Sigmoid colon (tissue), 4 donors: Measurements from ENCODE around the gene CRYBB1.

Experiments
- POLR2AphosphoS5 ChIP-seq, 4 donors: sonication (generic); formaldehyde crosslinking; IDR thresholded peaks; one replicate each; pipeline ENCODE4 v1.6.1; 2017; ENCODE audit warnings: antibody characterized with exemption in 4 of 4
- TF ChIP-seq, protein P1 (sequence below), 4 experiments: fragments of 450-650 bp in 3 of 4; fragments of 200-600 bp in 1 of 4; IDR thresholded peaks; one replicate each; pipeline ENCODE4 v1.5.1; 2016 to 2019; ENCODE audit warnings: antibody characterized with exemption in 4 of 4, mild to moderate bottlenecking in 3 of 4, moderate library complexity in 2 of 4

- TF ChIP-seq, protein P1, sequence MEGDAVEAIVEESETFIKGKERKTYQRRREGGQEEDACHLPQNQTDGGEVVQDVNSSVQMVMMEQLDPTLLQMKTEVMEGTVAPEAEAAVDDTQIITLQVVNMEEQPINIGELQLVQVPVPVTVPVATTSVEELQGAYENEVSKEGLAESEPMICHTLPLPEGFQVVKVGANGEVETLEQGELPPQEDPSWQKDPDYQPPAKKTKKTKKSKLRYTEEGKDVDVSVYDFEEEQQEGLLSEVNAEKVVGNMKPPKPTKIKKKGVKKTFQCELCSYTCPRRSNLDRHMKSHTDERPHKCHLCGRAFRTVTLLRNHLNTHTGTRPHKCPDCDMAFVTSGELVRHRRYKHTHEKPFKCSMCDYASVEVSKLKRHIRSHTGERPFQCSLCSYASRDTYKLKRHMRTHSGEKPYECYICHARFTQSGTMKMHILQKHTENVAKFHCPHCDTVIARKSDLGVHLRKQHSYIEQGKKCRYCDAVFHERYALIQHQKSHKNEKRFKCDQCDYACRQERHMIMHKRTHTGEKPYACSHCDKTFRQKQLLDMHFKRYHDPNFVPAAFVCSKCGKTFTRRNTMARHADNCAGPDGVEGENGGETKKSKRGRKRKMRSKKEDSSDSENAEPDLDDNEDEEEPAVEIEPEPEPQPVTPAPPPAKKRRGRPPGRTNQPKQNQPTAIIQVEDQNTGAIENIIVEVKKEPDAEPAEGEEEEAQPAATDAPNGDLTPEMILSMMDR (IDR thresholded peaks at IDR 0.05), result no peak
- TF ChIP-seq POLR2AphosphoS5 (IDR thresholded peaks at IDR 0.05), result no peak
Observed at GRCh38 chr22:26564181-26564580, 53.6 kb downstream of the CRYBB1 start.
